GM21526 (cell line): ENCODE results near the gene GORASP1.

ENCODE experiments used
- ATAC-seq: cut with Tn5 transposase; IDR thresholded peaks from one replicate; pipeline ENCODE4 v1.9.1; 2021; ENCODE audit warnings: moderate library complexity; ENCODE audit not compliant: unreplicated experiment, low FRiP score

Gene GORASP1

DNA sequence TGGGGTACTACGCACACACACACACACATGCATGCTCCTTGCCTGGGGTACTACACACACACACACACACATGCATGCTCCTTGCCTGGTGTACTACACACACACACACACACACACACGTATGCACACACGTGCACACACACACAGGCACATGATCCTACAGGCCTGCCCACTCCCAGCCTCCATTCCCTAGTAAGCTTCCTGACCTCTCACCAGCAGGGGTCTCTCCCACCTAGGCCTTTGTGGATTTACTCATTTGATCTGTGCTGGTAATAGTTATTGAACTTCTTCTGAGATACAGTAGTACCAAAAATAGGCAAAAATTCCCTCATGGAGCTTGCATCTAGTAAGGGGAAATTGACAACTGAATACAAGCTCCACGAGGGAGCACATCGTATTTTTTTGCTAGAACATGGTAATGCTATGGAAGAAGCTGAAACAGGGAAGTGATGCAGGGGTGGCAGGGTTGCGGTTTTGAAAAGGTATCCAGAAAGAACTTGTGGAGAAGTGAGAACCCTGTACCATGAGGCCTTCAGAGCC lies 19.2 kb upstream of the GORASP1 start:
- no peak for ATAC-seq

GRCh38 chr3:39125841-39126500 lies 18.5 kb upstream of the GORASP1 start:
- no peak for ATAC-seq

- no peak for ATAC-seq
Measured at GRCh38 chr3:39124876-39125840, 17.7 kb upstream of the GORASP1 start.

- peak; percentile 71 for ATAC-seq
Measured at GRCh38 chr3:39122813-39123212, 15.4 kb upstream of the GORASP1 start.

DNA sequence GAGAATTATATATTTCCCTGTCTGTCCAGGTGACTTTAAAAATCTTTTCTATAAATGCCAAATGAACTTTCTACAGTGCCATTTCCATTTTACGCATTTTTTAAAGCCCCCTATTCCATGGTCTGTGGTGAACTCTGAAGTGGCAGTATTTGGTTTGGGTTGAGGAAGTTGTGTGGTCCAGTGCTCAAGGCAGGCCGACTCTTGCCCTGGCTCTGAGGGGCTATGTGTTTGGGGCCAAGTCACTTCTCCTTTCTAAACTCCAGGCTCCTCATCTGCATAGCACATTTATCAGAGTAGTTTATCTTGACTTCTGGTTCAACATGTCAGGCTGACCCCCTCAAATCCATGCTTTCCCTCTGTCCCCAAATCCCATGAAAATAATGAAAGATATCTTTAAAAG lies 14.2 kb upstream of the GORASP1 start:
- no peak for ATAC-seq

GRCh38 chr3:39118931-39119660 lies 11.7 kb upstream of the GORASP1 start:
- no peak for ATAC-seq

- no peak for ATAC-seq
Measured at GRCh38 chr3:39118079-39118478, 10.7 kb upstream of the GORASP1 start.

DNA sequence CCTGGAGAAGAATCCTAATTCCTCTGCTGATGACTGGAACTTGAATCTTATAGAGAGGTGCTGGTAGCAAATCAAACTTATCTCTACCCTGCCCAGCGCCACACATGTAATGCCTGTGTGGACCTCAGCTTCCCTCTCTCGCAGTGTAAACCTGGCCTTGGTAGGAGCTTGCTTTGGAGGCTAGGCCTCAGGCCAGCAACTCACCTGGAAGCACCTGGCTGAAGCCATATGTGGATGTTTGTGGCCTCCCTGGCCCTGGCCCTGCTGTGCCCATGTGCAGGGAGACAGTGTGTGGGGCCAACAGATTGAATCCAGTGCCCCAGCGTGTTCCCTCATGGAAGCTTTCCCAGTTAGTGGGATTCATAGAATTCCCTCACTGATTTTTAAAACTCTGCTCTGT lies 8.4 kb upstream of the GORASP1 start:
- no peak for ATAC-seq

- no peak for ATAC-seq
Measured at GRCh38 chr3:39114456-39114855, 7.0 kb upstream of the GORASP1 start.

DNA sequence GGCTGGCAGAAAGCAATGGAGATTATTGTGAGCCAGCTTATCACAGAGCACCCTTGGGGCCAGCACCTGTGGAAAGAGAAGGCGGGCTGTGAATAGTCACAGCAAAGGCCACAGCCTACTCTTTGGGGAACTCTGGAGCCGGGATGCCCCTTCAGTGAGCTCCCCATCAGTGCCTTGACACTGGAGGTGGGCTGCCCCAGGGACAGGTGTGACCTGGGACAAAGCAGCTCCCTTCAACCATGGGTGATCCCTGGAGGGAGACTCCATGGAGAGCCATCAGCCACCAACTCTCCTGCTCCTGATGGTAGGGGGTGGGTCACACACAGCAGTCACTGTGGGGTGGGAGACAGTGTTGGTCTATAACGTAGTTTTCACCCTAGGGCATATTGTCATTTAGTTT lies 5.9 kb upstream of the GORASP1 start:
- ATAC-seq, result no peak

- no peak for ATAC-seq
Measured at GRCh38 chr3:39112535-39112934, 5.1 kb upstream of the GORASP1 start.

GRCh38 chr3:39112113-39112512 lies 4.7 kb upstream of the GORASP1 start:
- ATAC-seq, result no peak

DNA sequence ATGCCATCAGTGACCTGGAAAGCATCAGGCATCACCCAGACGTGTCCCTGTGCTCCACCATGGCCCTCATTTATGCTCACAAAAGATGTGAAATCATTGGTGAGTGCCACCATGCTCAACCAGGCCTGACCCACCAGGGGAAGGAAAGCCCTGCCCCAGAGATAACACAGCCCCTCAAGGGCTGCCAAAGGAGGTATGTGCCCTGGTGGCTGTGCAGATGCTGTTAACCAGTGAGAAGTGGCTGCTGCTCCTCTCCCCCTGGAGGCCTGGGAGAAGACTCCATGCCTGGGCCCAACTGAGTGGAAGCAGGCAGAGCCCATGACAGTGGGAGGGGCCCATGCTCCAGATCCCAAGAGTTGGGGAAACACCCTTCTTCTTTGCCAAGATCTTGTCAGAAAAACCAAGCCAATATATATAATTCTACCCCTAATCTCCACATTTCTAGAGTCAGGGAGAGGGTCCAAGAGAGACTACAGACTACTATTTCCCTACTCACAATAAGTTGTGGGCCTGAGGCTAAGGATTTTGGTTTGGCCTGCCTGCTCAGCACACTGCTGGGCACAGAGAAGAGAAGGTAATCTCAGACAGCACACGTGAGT lies 2.7 kb upstream of the GORASP1 start:
- no peak for ATAC-seq

DNA sequence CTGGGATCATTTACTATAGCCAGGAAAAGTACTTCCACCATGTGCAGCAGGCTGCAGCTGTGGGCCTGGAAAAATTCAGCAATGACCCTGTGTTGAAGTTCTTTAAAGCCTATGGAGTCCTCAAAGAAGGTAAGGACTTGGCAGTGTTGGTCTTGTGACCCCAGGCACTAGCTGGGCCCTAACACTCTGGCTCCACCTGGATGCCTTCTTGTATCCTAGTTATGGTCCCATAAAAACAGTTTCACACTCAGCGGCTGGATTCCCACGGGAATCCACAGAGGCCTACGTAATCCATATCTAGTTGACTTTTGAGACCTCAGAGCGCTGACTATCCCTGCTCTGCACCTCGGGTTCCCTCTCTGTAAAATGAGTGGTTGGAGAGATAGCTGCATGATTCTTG lies 1.7 kb upstream of the GORASP1 start:
- no peak for ATAC-seq

GRCh38 chr3:39108200-39108710 lies 828 bp upstream of the GORASP1 start:
- peak; percentile 78 for ATAC-seq

- ATAC-seq, result peak; percentile 2
Measured at GRCh38 chr3:39106851-39107387, 508 bp downstream of the GORASP1 start.

DNA sequence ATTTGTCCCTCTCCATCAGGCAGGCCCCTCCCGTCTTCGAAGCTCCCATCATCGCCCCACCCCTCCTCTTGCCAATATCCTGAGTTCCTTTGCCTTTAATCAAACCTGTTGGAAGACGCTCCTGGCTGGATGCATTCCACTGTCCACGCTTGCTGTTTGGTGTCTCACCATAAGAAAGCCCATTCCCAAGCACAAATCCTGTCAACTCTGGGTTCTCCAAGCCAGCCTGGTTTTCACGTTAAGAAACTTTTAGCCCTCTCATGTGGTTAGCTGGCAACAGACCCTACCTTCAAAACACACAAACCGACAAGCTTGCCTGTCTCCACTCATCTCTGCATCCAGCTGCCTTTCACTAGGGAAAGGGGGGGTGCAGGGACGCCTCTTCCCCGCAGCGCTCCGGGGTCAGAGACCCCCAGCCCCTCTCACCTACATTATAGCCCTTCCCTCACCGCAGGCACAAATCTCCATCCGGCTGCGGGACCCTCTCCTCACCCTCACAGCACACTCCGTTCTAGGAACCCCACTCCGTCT lies 1.1 kb downstream of the GORASP1 start:
- ATAC-seq, result no peak

GRCh38 chr3:39105687-39106063 lies 1.8 kb downstream of the GORASP1 start:
- no peak for ATAC-seq

DNA sequence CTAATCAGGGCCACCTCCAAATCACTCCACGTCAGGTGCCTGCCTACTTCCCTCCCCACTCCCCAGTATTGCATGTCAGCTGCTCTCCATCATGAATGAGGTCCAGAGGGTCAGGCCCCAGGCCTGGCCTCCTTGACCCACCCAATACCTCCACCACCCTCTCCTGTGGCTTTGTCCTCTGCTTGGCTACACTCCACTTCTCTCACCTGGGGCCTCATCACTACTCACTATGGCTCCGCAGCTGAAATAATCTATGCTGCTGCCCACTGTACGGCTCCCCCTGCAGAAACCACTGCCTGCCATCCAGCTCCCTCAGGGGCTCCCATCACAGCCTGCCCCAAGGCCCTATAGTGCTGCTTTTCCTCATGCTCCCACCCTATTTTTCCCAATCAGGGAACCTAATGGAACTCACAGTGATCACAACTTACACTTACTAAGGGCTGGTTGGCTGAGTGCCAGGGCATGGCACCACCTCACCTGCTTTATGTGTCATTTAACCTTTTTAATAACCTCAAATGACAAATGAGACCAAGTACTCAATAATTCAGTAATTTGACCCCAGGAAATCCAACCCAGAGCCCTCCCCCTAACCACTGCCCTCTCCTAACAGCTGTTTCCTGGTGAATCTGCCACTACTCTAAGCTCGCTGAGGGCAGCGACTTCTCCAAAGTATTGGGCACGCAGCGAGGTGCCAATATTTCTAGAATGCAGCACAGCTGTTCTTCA lies 2.3 kb downstream of the GORASP1 start:
- no peak for ATAC-seq
